ENCODE results near the gene SNRNP48.

- TF ChIP-seq EZH2 (IDR thresholded peaks at IDR 0.05; ENCODE audit: borderline replicate concordance, low read depth, low read length, poor library complexity, severe bottlenecking), result no peak
- TF ChIP-seq CTCF (conservative IDR thresholded peaks at IDR 0.05; ENCODE audit: low read depth, low read length), result no peak
Measured at GRCh38 chr6:7656355-7656754, 66.4 kb downstream of the SNRNP48 start.
